ENCODE data around the gene PAK4.

Gene PAK4

DNA sequence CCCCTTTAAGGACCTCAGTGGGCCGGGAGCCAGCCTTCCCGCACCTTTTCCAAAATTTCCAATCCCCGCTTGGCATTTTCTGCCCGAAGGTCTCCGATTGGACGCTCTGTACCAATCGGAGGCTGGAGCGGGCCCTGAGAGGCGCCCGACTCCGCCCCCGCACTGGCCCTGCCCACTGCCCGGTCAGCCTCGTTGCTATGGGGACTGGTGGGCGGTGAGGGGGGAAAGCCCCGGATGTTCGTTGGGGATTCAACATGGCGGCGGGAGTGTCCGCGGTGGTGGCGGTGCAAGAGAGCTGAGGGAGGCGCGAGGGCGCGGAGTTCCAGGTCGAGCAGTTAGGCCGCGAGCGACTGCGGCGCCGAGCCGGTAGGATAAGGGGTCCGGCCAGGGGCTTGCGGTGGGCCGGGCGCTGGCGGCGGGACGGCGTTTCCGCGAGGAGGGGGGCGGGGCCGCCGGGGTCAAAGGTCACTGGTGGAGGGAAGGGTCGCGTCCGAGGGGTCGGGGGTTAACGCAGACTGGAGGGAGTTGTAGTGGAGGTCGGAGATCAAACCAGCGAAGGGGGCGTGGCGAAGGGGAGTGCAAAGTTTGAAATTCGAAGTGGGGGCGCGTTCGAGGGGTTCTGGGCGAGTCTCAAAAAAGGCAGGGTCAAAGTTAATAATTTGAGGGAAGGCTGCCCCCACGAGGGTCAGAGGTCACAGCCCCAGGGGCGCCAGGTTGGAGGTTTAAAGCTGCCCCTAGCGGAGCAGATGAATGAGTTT is at the start of gene PAK4:
PAK4 (plus strand) TSS at position 233 of the 758 bp plus-strand sequence. CDS start 43,768 bp downstream, outside the sequence.
- Histone ChIP-seq H3K27ac (ENCODE audit: poor library complexity, severe bottlenecking) (peak within 1 kb of the TSS; percentile 63), H3K4me1 (ENCODE audit: insufficient read depth, poor library complexity, severe bottlenecking) (no peaks in the 10 kb centered on the region), H3K9me3 (ENCODE audit: severe bottlenecking) (no peaks in the 10 kb centered on the region), H3K4me3 (ENCODE audit: severe bottlenecking) (peak within 1 kb of the TSS; percentile 76), H3K36me3 (ENCODE audit: low read depth) (no peaks in the 10 kb centered on the region), H3K27me3 (ENCODE audit: insufficient read depth, poor library complexity, severe bottlenecking) (no peaks in the 10 kb centered on the region)
- peak; percentile 95 for ATAC-seq (ENCODE audit: low read depth)
- TF ChIP-seq, protein P1, sequence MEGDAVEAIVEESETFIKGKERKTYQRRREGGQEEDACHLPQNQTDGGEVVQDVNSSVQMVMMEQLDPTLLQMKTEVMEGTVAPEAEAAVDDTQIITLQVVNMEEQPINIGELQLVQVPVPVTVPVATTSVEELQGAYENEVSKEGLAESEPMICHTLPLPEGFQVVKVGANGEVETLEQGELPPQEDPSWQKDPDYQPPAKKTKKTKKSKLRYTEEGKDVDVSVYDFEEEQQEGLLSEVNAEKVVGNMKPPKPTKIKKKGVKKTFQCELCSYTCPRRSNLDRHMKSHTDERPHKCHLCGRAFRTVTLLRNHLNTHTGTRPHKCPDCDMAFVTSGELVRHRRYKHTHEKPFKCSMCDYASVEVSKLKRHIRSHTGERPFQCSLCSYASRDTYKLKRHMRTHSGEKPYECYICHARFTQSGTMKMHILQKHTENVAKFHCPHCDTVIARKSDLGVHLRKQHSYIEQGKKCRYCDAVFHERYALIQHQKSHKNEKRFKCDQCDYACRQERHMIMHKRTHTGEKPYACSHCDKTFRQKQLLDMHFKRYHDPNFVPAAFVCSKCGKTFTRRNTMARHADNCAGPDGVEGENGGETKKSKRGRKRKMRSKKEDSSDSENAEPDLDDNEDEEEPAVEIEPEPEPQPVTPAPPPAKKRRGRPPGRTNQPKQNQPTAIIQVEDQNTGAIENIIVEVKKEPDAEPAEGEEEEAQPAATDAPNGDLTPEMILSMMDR (IDR thresholded peaks at IDR 0.05; ENCODE audit: poor library complexity, severe bottlenecking) = no peak
- DNase-seq (ENCODE audit: low spot score) = peak; percentile 97

- peaks cover 21% of the 10 kb centered on the region for H3K4me1 ChIP-seq (ENCODE audit: insufficient read depth, poor library complexity, severe bottlenecking)
- peaks cover 8% of the 10 kb centered on the region for H3K36me3 ChIP-seq (ENCODE audit: low read depth)
- H3K9me3 ChIP-seq (ENCODE audit: severe bottlenecking) = no peaks in the 10 kb centered on the region
- no peak overlapping the region for H3K27ac ChIP-seq (ENCODE audit: poor library complexity, severe bottlenecking)
- no peaks in the 10 kb centered on the region for H3K27me3 ChIP-seq (ENCODE audit: insufficient read depth, poor library complexity, severe bottlenecking)
- no peak for ATAC-seq (ENCODE audit: low read depth)
- TF ChIP-seq, protein P1 (IDR thresholded peaks at IDR 0.05; ENCODE audit: poor library complexity, severe bottlenecking) = no peak
- H3K4me3 ChIP-seq (ENCODE audit: severe bottlenecking) = no peak overlapping the region
- no peak for DNase-seq (ENCODE audit: low spot score)
Measured at GRCh38 chr19:39077323-39077722, 48.3 kb upstream of the PAK4 start.

DNA sequence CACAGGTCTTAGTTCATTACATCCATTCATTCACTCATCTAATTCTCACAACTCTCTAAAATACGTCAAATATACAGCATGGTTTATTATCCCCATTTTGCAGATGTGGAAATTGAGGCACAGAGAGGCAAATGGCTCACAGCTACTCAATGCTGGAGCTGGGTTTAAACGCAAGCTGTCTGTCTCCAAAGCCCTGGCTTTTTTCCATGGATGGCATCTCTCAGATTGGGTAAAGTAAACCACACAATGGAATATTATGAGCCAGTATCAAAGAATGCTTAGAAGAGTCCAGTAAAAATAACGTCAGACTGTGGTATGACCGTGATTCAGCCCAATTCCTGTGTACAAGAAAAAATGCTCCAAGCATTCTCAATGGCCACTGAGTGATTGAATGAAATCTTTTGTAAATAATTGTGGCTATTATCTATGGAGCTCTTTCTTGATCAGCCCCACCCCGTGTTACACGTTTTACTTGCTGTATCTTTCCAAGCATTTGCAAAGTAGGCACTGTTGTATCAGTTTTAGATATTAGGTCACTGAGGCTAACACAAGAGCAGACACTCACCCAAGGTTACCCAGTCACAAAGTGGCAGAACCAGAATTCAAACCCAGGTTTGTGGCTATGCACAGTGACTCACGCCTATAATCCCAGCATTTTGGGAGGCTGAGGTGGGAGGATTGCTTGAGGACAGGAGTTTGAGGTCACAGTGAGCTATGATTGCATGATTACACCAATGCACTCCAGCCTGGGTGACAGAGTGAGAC is 47.0 kb upstream of the PAK4 start:
- TF ChIP-seq, protein P1 (IDR thresholded peaks at IDR 0.05; ENCODE audit: poor library complexity, severe bottlenecking) = no peak
- no peaks in the 10 kb centered on the region for H3K27me3 ChIP-seq (ENCODE audit: insufficient read depth, poor library complexity, severe bottlenecking)
- no peaks in the 10 kb centered on the region for H3K9me3 ChIP-seq (ENCODE audit: severe bottlenecking)
- peak overlapping the region; percentile 89 for H3K27ac ChIP-seq (ENCODE audit: poor library complexity, severe bottlenecking)
- peaks cover 22% of the 10 kb centered on the region for H3K4me1 ChIP-seq (ENCODE audit: insufficient read depth, poor library complexity, severe bottlenecking)
- ATAC-seq (ENCODE audit: low read depth) = peak; percentile 88
- DNase-seq (ENCODE audit: low spot score) = peak; percentile 77
- H3K36me3 ChIP-seq (ENCODE audit: low read depth) = peaks cover 8% of the 10 kb centered on the region
- no peak overlapping the region for H3K4me3 ChIP-seq (ENCODE audit: severe bottlenecking)

GRCh38 chr19:39080431-39080830 is 45.2 kb upstream of the PAK4 start:
- Histone ChIP-seq H3K9me3 (ENCODE audit: severe bottlenecking) (no peaks in the 10 kb centered on the region), H3K27ac (ENCODE audit: poor library complexity, severe bottlenecking) (no peak overlapping the region), H3K4me1 (ENCODE audit: insufficient read depth, poor library complexity, severe bottlenecking) (peaks cover 15% of the 10 kb centered on the region), H3K27me3 (ENCODE audit: insufficient read depth, poor library complexity, severe bottlenecking) (no peaks in the 10 kb centered on the region), H3K4me3 (ENCODE audit: severe bottlenecking) (no peak overlapping the region), H3K36me3 (ENCODE audit: low read depth) (peaks cover 8% of the 10 kb centered on the region)
- TF ChIP-seq, protein P1 (IDR thresholded peaks at IDR 0.05; ENCODE audit: poor library complexity, severe bottlenecking) = no peak
- ATAC-seq (ENCODE audit: low read depth) = no peak
- no peak for DNase-seq (ENCODE audit: low spot score)

Measured in RWPE2 (cell line).